ENCODE measurements around the gene SPTLC1.

DNA sequence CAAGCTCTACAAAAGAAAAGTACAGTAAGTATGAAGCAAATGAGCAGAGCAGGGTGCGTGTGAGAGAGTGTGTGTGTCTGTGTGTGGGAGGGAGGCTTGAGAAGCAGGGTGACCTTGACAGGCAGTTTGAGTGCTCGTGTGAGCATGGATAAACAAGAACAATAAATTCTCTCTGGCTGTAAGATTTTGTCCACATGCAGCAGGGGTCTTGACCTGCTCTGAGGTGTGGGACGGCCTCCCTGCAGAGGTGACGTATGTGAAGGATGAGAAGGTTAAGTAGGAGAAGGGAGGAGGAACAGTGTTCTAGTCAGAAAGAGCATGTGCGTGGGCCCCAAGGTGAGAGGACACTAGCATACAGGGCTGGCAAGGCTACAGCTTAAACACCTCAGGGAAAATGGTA lies 49.0 kb downstream of the SPTLC1 start:
- TF ChIP-seq POLR2AphosphoS5 (IDR thresholded peaks at IDR 0.05): no peak
- TF ChIP-seq, protein P1, sequence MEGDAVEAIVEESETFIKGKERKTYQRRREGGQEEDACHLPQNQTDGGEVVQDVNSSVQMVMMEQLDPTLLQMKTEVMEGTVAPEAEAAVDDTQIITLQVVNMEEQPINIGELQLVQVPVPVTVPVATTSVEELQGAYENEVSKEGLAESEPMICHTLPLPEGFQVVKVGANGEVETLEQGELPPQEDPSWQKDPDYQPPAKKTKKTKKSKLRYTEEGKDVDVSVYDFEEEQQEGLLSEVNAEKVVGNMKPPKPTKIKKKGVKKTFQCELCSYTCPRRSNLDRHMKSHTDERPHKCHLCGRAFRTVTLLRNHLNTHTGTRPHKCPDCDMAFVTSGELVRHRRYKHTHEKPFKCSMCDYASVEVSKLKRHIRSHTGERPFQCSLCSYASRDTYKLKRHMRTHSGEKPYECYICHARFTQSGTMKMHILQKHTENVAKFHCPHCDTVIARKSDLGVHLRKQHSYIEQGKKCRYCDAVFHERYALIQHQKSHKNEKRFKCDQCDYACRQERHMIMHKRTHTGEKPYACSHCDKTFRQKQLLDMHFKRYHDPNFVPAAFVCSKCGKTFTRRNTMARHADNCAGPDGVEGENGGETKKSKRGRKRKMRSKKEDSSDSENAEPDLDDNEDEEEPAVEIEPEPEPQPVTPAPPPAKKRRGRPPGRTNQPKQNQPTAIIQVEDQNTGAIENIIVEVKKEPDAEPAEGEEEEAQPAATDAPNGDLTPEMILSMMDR (IDR thresholded peaks at IDR 0.05): no peak
